ENCODE measurements around the gene BNIP5.

Gene BNIP5

DNA sequence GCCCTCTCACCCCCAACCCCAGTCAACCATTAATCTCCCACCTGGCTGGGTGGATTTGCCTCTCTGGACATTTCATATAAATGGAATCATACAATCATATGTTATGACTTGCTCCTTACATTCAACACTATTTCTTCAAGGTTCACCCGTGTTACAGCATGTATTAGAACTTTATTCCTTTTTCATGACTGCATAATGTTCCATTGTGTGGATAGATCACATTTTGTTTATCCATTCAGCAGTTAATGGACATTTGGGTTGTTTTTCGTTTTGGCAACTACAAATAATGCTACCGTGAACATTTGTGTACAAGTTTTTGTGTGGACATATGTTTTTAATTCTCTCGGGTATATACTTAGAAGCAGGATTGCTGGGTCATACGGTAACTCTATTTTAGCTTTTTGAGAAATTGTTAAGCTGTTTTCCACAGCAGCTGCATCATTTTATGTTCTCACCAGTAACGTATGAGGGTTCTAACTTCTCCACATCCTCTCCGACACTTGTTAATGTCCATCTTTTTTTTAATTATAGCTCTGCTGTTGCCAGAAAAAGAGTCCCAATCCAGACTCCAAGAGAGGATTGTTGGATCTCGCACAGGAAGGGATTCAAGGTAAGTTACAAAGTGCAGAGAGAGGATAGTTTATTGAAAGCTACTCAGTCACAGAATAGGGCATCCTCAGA, 15.9 kb upstream of the BNIP5 start:
- no peak overlapping the region for H3K27ac ChIP-seq (ENCODE audit: low read depth, low read length)
- no peaks in the 10 kb centered on the region for H3K4me1 ChIP-seq (ENCODE audit: insufficient read depth, low read length)
- H3K4me3 ChIP-seq (ENCODE audit: low read length), result no peak overlapping the region
- 91% methylated on average over 8 of the region's 8 CpGs for WGBS
- H3K36me3 ChIP-seq (ENCODE audit: insufficient read depth, low read length), result no peaks in the 10 kb centered on the region
- no peak overlapping the region for H3K9ac ChIP-seq (ENCODE audit: low read depth, low read length)
- H3K27me3 ChIP-seq (ENCODE audit: insufficient read depth, low read length), result no peaks in the 10 kb centered on the region
- peaks cover 3% of the 10 kb centered on the region; the same call in 1 of the 2 replicates for H3K9me3 ChIP-seq (ENCODE audit: insufficient read depth, low read depth, low read length)

DNA sequence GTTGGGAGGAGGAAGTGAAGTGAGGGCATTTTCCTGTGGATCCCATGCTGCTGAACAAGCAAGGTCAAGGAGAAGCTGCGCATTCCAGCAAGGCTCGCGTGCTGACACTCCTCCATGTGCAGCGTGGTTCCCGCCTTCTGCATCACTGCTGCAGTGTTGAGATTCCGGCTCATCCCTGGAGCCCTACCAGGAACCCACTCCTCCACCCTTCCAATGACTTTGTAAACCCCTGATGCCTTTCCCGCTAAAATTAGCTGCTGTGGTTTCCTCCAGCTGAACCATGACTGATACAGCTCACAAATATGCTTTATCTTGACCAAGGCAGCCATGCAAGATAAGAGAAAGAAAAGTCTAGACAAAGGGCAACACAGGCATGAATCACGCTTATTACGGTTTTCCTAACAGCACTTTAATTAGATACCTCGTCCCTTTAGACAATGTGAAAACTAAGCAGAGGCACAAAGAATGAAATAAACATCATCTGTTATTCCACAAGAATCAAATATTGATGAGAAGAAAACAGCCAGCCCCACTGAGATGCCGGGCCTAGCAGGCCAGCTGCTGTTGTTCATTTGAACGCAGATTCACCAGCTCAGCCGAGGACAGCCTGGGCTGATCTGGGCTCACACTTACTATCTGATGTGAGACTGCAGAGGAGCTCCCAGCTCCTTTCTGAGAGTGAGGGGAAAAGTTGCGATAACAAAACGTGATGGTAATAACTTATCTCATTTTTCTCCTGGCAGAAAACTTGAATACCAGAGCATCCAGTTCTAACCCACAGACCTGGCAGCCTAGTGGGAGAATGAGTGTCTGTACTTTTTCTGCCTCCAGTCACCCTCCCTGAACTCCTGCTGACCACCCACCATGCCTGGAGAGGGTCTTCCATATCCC, 14.2 kb upstream of the BNIP5 start:
- no peak overlapping the region for H3K9ac ChIP-seq (ENCODE audit: low read depth, low read length)
- no peak overlapping the region for H3K27ac ChIP-seq (ENCODE audit: low read depth, low read length)
- 89% methylated on average over 14 of the region's 15 CpGs for WGBS
- H3K36me3 ChIP-seq (ENCODE audit: insufficient read depth, low read length), result no peaks in the 10 kb centered on the region
- peaks cover 3% of the 10 kb centered on the region; the same call in 1 of the 2 replicates for H3K9me3 ChIP-seq (ENCODE audit: insufficient read depth, low read depth, low read length)
- no peak overlapping the region for H3K4me3 ChIP-seq (ENCODE audit: low read length)
- H3K4me1 ChIP-seq (ENCODE audit: insufficient read depth, low read length), result no peaks in the 10 kb centered on the region
- H3K27me3 ChIP-seq (ENCODE audit: insufficient read depth, low read length), result no peaks in the 10 kb centered on the region

DNA sequence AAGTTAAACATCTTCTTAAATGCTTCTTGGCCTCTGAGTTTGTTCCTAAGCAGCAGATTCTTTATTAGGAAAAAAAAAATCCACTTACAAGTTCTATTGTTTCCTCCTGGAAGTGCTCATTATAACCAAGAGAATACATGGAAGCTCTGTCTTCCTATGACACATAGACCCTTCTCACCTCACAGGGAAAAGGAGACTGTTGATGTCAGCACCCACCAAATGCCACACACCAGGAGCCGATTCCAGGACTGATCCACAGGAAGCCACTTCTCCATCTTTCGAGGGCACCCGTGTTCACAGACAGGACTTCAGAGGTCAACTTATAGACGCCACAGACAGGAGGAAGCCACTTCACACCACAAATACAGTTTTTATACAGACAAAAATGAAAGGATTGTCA, 13.4 kb upstream of the BNIP5 start:
- no peaks in the 10 kb centered on the region for H3K27me3 ChIP-seq (ENCODE audit: insufficient read depth, low read length)
- 95% methylated on average over 4 of the region's 4 CpGs for WGBS
- no peak overlapping the region for H3K9ac ChIP-seq (ENCODE audit: low read depth, low read length)
- H3K4me1 ChIP-seq (ENCODE audit: insufficient read depth, low read length), result no peaks in the 10 kb centered on the region
- no peaks in the 10 kb centered on the region for H3K36me3 ChIP-seq (ENCODE audit: insufficient read depth, low read length)
- no peak overlapping the region for H3K27ac ChIP-seq (ENCODE audit: low read depth, low read length)
- peaks cover 3% of the 10 kb centered on the region; the same call in 1 of the 2 replicates for H3K9me3 ChIP-seq (ENCODE audit: insufficient read depth, low read depth, low read length)
- H3K4me3 ChIP-seq (ENCODE audit: low read length), result no peak overlapping the region

DNA sequence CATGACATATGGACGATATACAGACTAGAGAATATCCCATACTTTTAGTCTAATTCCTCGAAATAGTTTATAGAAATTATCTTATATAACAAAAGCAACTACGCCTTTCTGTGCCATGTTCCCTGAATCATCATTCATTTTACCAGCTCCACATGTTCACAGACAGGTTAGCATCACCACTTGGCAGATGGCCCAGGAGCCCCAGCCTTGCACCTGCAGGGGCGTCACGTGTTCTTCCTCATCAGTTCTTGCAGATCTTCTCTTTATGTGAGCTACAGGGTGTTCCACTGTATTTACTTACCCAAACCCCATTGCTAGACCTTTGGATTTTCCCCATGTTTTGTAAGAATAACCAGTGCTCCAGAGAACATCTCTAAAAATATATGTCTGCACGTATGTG, 12.6 kb upstream of the BNIP5 start:
- H3K4me1 ChIP-seq (ENCODE audit: insufficient read depth, low read length), result no peaks in the 10 kb centered on the region
- WGBS, result 93% methylated on average over 6 of the region's 6 CpGs

DNA sequence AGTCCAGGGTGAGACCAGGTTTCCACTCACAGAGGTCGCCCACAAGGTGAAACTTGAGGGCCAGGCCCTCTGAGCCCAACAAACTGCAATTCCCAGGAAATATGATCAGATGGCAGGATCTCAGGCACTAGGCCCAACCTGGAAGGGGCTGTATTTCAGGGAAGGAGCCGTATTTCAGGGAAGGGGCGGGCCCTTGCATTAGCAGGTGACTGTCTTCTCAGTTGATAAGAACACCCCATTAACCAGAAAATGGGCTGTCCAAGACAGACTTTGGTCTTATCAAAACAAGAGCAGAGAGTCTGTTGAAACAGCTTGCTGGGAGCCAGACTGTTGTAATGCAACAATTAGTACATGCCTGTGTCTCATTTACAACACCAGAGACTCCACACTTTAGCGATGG, 10.9 kb upstream of the BNIP5 start:
- H3K27ac ChIP-seq (ENCODE audit: low read depth, low read length), result no peak overlapping the region
- WGBS, result 88% methylated on average over 4 of the region's 4 CpGs
- H3K36me3 ChIP-seq (ENCODE audit: insufficient read depth, low read length), result no peaks in the 10 kb centered on the region
- no peak overlapping the region for H3K9ac ChIP-seq (ENCODE audit: low read depth, low read length)
- peaks cover 2% of the 10 kb centered on the region; the same call in 1 of the 2 replicates for H3K9me3 ChIP-seq (ENCODE audit: insufficient read depth, low read depth, low read length)
- no peaks in the 10 kb centered on the region for H3K27me3 ChIP-seq (ENCODE audit: insufficient read depth, low read length)
- H3K4me1 ChIP-seq (ENCODE audit: insufficient read depth, low read length), result no peaks in the 10 kb centered on the region
- no peak overlapping the region for H3K4me3 ChIP-seq (ENCODE audit: low read length)

More for the DNA sequence above, 12.6 kb upstream of the BNIP5 start:
- Histone ChIP-seq H3K27me3 (ENCODE audit: insufficient read depth, low read length) (no peaks in the 10 kb centered on the region), H3K9me3 (ENCODE audit: insufficient read depth, low read depth, low read length) (peaks cover 3% of the 10 kb centered on the region; the same call in 1 of the 2 replicates), H3K4me3 (ENCODE audit: low read length) (no peak overlapping the region), H3K9ac (ENCODE audit: low read depth, low read length) (no peak overlapping the region), H3K36me3 (ENCODE audit: insufficient read depth, low read length) (no peaks in the 10 kb centered on the region), H3K27ac (ENCODE audit: low read depth, low read length) (no peak overlapping the region)

DNA sequence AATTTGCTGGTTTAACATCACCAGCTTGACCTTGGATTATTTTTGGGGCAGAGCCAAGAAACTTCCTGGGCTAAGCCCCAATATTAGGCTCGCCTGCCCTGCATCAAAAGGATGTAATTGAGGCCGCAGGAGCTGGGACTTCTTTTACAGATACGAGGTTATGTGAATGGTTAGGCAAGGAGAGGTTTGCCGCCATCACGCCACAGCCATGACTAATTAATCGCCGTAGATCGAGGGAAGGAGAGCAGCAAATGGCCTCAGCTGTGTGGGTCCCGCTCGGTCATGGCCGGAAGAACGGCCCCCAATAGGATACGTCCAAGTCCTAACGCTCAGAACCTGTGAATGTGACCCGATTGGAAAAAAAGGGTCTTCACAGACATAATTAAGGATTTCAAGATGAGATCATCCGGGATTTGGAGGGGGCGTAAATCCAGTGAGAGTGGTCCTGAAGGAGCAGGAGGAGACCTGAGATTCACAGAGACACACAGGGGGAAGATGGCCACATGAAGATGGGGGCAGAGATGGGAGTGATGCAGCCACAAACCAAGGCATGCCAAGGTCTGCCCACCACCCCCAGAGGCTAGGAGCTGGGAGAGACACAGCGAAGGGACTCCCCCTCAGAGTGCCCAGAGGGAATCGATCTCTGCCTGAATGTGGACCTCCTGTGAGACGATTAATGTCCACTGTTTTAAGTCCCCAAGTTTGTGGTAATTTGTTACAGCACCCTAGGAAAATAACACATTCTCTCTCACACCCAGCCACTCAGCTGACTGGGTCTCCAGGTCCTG, 10.0 kb upstream of the BNIP5 start:
- 95% methylated on average over 20 of the region's 20 CpGs for WGBS
- no peaks in the 10 kb centered on the region for H3K4me1 ChIP-seq (ENCODE audit: insufficient read depth, low read length)
- no peaks in the 10 kb centered on the region for H3K9me3 ChIP-seq (ENCODE audit: insufficient read depth, low read depth, low read length)
- no peak overlapping the region for H3K4me3 ChIP-seq (ENCODE audit: low read length)
- no peak overlapping the region for H3K27ac ChIP-seq (ENCODE audit: low read depth, low read length)
- H3K36me3 ChIP-seq (ENCODE audit: insufficient read depth, low read length), result no peaks in the 10 kb centered on the region
- no peaks in the 10 kb centered on the region for H3K27me3 ChIP-seq (ENCODE audit: insufficient read depth, low read length)
- no peak overlapping the region for H3K9ac ChIP-seq (ENCODE audit: low read depth, low read length)

DNA sequence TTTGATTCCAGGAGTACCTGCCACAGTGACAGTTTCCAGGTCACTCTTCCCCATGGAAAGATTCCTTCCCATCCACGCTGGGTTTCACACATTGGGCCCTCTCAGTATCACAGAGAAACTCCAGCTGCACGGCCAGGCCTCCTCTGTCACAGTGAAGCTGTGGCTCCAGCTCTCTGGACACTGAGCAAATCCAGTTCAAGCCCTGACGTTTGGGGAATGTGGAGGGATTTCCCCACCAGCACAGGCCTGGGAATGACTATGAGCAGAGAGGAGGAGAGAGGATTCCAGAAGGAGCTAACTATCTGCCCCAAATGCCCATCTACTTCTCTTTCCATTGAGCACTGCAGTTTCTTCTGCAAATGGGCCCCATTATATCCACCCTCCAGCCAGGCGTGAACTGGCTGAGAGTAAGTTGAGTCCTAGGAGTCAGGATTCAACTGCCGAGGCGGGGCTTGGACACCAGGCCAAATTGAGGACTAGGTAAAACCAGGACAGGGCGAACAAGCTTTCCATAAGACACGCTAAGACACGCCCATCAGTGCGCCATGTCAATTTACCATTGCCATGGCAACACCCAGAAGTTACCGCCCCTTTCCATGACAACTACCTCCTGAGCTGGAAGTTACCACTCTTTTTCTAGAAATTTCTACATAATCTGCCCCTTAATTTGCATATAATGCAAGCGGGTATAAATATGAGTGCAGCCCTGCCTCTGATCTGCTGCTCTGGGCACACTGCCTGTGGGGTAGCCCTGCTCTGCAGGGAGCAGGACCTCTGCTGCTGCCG, 9.2 kb upstream of the BNIP5 start:
- Histone ChIP-seq H3K27me3 (ENCODE audit: insufficient read depth, low read length) (peaks cover under 1% of the 10 kb centered on the region; the same call in 1 of the 2 replicates), H3K4me1 (ENCODE audit: insufficient read depth, low read length) (no peaks in the 10 kb centered on the region), H3K36me3 (ENCODE audit: insufficient read depth, low read length) (no peaks in the 10 kb centered on the region), H3K9ac (ENCODE audit: low read depth, low read length) (no peak overlapping the region), H3K9me3 (ENCODE audit: insufficient read depth, low read depth, low read length) (no peaks in the 10 kb centered on the region), H3K27ac (ENCODE audit: low read depth, low read length) (no peak overlapping the region), H3K4me3 (ENCODE audit: low read length) (no peak overlapping the region)
- 93% methylated on average over 13 of the region's 13 CpGs for WGBS

- H3K9ac ChIP-seq (ENCODE audit: low read depth, low read length), result no peak overlapping the region
- no peaks in the 10 kb centered on the region for H3K4me1 ChIP-seq (ENCODE audit: insufficient read depth, low read length)
- no peak overlapping the region for H3K27ac ChIP-seq (ENCODE audit: low read depth, low read length)
- no peaks in the 10 kb centered on the region for H3K9me3 ChIP-seq (ENCODE audit: insufficient read depth, low read depth, low read length)
- 71% methylated on average over 5 of the region's 5 CpGs for WGBS
- H3K4me3 ChIP-seq (ENCODE audit: low read length), result no peak overlapping the region
- H3K36me3 ChIP-seq (ENCODE audit: insufficient read depth, low read length), result no peaks in the 10 kb centered on the region
- H3K27me3 ChIP-seq (ENCODE audit: insufficient read depth, low read length), result peaks cover 16% of the 10 kb centered on the region
Observed at GRCh38 chr6:36343109-36343680, 6.5 kb upstream of the BNIP5 start.

GRCh38 chr6:36340618-36341454, 4.1 kb upstream of the BNIP5 start:
- WGBS, result 23% methylated on average over 35 of the region's 36 CpGs
- peak overlapping the region; percentile 41 for H3K4me3 ChIP-seq (ENCODE audit: low read length)
- H3K4me1 ChIP-seq (ENCODE audit: insufficient read depth, low read length), result no peaks in the 10 kb centered on the region
- H3K9ac ChIP-seq (ENCODE audit: low read depth, low read length), result no peak overlapping the region
- H3K27me3 ChIP-seq (ENCODE audit: insufficient read depth, low read length), result peaks cover 16% of the 10 kb centered on the region
- H3K36me3 ChIP-seq (ENCODE audit: insufficient read depth, low read length), result no peaks in the 10 kb centered on the region
- no peak overlapping the region for H3K27ac ChIP-seq (ENCODE audit: low read depth, low read length)
- H3K9me3 ChIP-seq (ENCODE audit: insufficient read depth, low read depth, low read length), result no peaks in the 10 kb centered on the region

DNA sequence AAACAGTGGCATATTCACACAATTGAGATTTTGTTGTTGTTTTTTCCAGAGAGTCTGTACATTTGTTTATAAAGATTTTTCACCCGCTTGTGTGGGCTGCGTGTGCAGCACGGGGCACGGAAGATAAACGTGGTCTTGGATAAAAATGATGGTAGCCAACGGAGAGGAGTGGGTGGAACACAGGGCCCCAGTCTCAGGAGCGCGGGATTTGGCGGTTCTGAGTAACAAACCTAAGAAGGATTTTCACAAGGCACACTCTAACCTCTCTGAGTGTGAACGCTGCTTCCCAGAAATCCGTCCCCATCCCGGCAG, 3.6 kb upstream of the BNIP5 start:
- H3K4me3 ChIP-seq (ENCODE audit: low read length), result peak overlapping the region; percentile 41
- WGBS, result 48% methylated on average over 12 of the region's 12 CpGs

More for the DNA sequence above, 3.6 kb upstream of the BNIP5 start:
- H3K9me3 ChIP-seq (ENCODE audit: insufficient read depth, low read depth, low read length), result no peaks in the 10 kb centered on the region
- H3K9ac ChIP-seq (ENCODE audit: low read depth, low read length), result no peak overlapping the region
- no peak overlapping the region for H3K27ac ChIP-seq (ENCODE audit: low read depth, low read length)
- peaks cover 16% of the 10 kb centered on the region for H3K27me3 ChIP-seq (ENCODE audit: insufficient read depth, low read length)
- H3K4me1 ChIP-seq (ENCODE audit: insufficient read depth, low read length), result no peaks in the 10 kb centered on the region
- H3K36me3 ChIP-seq (ENCODE audit: insufficient read depth, low read length), result no peaks in the 10 kb centered on the region
